Effector memory CD4-positive, alpha-beta T cell (primary cell): ENCODE results near the gene PPP1R12A.
"Not testable (repeated sequence)": the region's sequence is repeated elsewhere in the genome, so short reads cannot be mapped to it uniquely, and the experiment has no call there.

Source experiments
- DNase-seq, 3 donors: peaks; one replicate each; pipeline ENCODE4 v3.0.0-alpha.2; 2020
- H3K27ac ChIP-seq: 2 replicates; pipeline ENCODE4 v1.7.0; 2013; ENCODE audit warnings: mild to moderate bottlenecking, low read length, moderate library complexity; ENCODE audit not compliant: insufficient read depth, poor library complexity, severe bottlenecking
- H3K27me3 ChIP-seq: replicated peaks from 2 replicates; pipeline ENCODE4 v1.7.0; 2013; ENCODE audit warnings: mild to moderate bottlenecking, low read length; ENCODE audit not compliant: insufficient read depth, control insufficient read depth, poor library complexity, severe bottlenecking
- H3K36me3 ChIP-seq: 2 replicates; pipeline ENCODE4 v1.7.0; 2013; ENCODE audit warnings: mild to moderate bottlenecking, low read length, moderate library complexity; ENCODE audit not compliant: control insufficient read depth, insufficient read depth
- H3K4me1 ChIP-seq: 2 replicates; pipeline ENCODE4 v1.7.0; 2013; ENCODE audit warnings: low read length, mild to moderate bottlenecking; ENCODE audit not compliant: control insufficient read depth, insufficient read depth, poor library complexity, severe bottlenecking
- H3K4me3 ChIP-seq: 2 replicates; pipeline ENCODE4 v1.7.0; 2013; ENCODE audit warnings: low read length, low read depth, mild to moderate bottlenecking; ENCODE audit not compliant: insufficient read depth, poor library complexity, severe bottlenecking
- H3K9me3 ChIP-seq: 2 replicates; pipeline ENCODE4 v1.7.0; 2013; ENCODE audit warnings: mild to moderate bottlenecking, low read length, moderate library complexity; ENCODE audit not compliant: control insufficient read depth

PPP1R12A gene

GRCh38 chr12:79835377-79835843 lies 99.5 kb downstream of the PPP1R12A start:
- no peak for DNase-seq
- Histone ChIP-seq H3K4me3 (no peak overlapping the region), H3K27me3 (no peaks in the 10 kb centered on the region), H3K4me1 (no peaks in the 10 kb centered on the region), H3K27ac (no peak overlapping the region), H3K36me3 (peaks cover 14% of the 10 kb centered on the region), H3K9me3 (no peaks in the 10 kb centered on the region)

- Histone ChIP-seq H3K9me3 (no peaks in the 10 kb centered on the region), H3K4me3 (no peak overlapping the region), H3K4me1 (no peaks in the 10 kb centered on the region), H3K36me3 (peaks cover 14% of the 10 kb centered on the region), H3K27ac (no peak overlapping the region), H3K27me3 (no peaks in the 10 kb centered on the region)
- no peak for DNase-seq
Measured at GRCh38 chr12:79834712-79835376, 100.1 kb downstream of the PPP1R12A start.

- Histone ChIP-seq H3K4me3 (no peak overlapping the region), H3K4me1 (no peaks in the 10 kb centered on the region), H3K36me3 (peaks cover 13% of the 10 kb centered on the region), H3K27ac (no peak overlapping the region), H3K9me3 (no peaks in the 10 kb centered on the region), H3K27me3 (no peaks in the 10 kb centered on the region)
- DNase-seq, result no peak
Measured at GRCh38 chr12:79830440-79830839, 104.5 kb downstream of the PPP1R12A start.

- no peak for DNase-seq
- Histone ChIP-seq H3K9me3 (no peaks in the 10 kb centered on the region), H3K4me1 (no peaks in the 10 kb centered on the region), H3K36me3 (peaks cover 13% of the 10 kb centered on the region), H3K27me3 (no peaks in the 10 kb centered on the region), H3K27ac (no peak overlapping the region), H3K4me3 (no peak overlapping the region)
Measured at GRCh38 chr12:79828924-79829323, 106.0 kb downstream of the PPP1R12A start.

- Histone ChIP-seq H3K27ac (no peak overlapping the region), H3K9me3 (no peaks in the 10 kb centered on the region), H3K27me3 (no peaks in the 10 kb centered on the region), H3K4me1 (no peaks in the 10 kb centered on the region), H3K4me3 (no peak overlapping the region), H3K36me3 (peaks cover 16% of the 10 kb centered on the region)
- no peak for DNase-seq
Measured at GRCh38 chr12:79827484-79827883, 107.4 kb downstream of the PPP1R12A start.

- H3K27me3 ChIP-seq, result no peaks in the 10 kb centered on the region
- no peaks in the 10 kb centered on the region for H3K4me1 ChIP-seq
- peaks cover 22% of the 10 kb centered on the region for H3K36me3 ChIP-seq
- no peaks in the 10 kb centered on the region for H3K9me3 ChIP-seq
- H3K4me3 ChIP-seq, result no peak overlapping the region
- DNase-seq, result no peak
- no peak overlapping the region for H3K27ac ChIP-seq
Measured at GRCh38 chr12:79826267-79827128, 108.4 kb downstream of the PPP1R12A start.

- peaks cover 35% of the 10 kb centered on the region for H3K36me3 ChIP-seq
- no peak overlapping the region for H3K4me3 ChIP-seq
- H3K9me3 ChIP-seq, result no peaks in the 10 kb centered on the region
- H3K27ac ChIP-seq, result no peak overlapping the region
- no peaks in the 10 kb centered on the region for H3K4me1 ChIP-seq
- DNase-seq, result no peak
- H3K27me3 ChIP-seq, result no peaks in the 10 kb centered on the region
Measured at GRCh38 chr12:79822475-79822874, 112.4 kb downstream of the PPP1R12A start.

GRCh38 chr12:79818856-79819255 lies 116.0 kb downstream of the PPP1R12A start:
- Histone ChIP-seq H3K4me3 (no peak overlapping the region), H3K36me3 (peaks cover 35% of the 10 kb centered on the region), H3K27me3 (no peaks in the 10 kb centered on the region), H3K4me1 (no peaks in the 10 kb centered on the region), H3K9me3 (no peaks in the 10 kb centered on the region), H3K27ac (no peak overlapping the region)
- DNase-seq, result no peak

GRCh38 chr12:79784366-79785065 lies 150.4 kb downstream of the PPP1R12A start:
- peaks cover 63% of the 10 kb centered on the region for H3K36me3 ChIP-seq
- not testable (repeated sequence) for H3K4me3 ChIP-seq, DNase-seq, H3K9me3 ChIP-seq, H3K4me1 ChIP-seq, H3K27me3 ChIP-seq, H3K27ac ChIP-seq
